Measurements from ENCODE around the gene PRPF31. TPM values are rescaled to one million over a fixed set of nuclear protein-coding genes. Genes with fewer than 3 reads are reported as not detected.

The PRPF31 gene
- total and polyA plus RNA-seq, 2 of the 13 experiments (the other 11 are each of a cell fraction or from before 2014, with no cell fraction given) = 23.8 to 63.8 TPM

GRCh38 chr19:54159352-54160181 lies 44.0 kb downstream of the PRPF31 start, which contains the start of gene LENG1 (continued):
- no peak for TF ChIP-seq PCBP2 (optimal IDR thresholded peaks at IDR 0.05; ENCODE audit: low read depth, low read length, poor library complexity, severe bottlenecking)
- TF ChIP-seq, protein P1, sequence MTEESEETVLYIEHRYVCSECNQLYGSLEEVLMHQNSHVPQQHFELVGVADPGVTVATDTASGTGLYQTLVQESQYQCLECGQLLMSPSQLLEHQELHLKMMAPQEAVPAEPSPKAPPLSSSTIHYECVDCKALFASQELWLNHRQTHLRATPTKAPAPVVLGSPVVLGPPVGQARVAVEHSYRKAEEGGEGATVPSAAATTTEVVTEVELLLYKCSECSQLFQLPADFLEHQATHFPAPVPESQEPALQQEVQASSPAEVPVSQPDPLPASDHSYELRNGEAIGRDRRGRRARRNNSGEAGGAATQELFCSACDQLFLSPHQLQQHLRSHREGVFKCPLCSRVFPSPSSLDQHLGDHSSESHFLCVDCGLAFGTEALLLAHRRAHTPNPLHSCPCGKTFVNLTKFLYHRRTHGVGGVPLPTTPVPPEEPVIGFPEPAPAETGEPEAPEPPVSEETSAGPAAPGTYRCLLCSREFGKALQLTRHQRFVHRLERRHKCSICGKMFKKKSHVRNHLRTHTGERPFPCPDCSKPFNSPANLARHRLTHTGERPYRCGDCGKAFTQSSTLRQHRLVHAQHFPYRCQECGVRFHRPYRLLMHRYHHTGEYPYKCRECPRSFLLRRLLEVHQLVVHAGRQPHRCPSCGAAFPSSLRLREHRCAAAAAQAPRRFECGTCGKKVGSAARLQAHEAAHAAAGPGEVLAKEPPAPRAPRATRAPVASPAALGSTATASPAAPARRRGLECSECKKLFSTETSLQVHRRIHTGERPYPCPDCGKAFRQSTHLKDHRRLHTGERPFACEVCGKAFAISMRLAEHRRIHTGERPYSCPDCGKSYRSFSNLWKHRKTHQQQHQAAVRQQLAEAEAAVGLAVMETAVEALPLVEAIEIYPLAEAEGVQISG (CRISPR knock-in tag; IDR thresholded peaks at IDR 0.05) = peak; percentile 76
- TF ChIP-seq PHF20 (CRISPR knock-in tag; IDR thresholded peaks at IDR 0.05) = peak; percentile 87
- TF ChIP-seq ZNF639 (CRISPR knock-in tag; conservative IDR thresholded peaks at IDR 0.05) = peak; percentile 67; the same call in 1 of the 2 replicates
- TF ChIP-seq NCOA2 (CRISPR knock-in tag; IDR thresholded peaks at IDR 0.05) = peak; percentile 27; the same call in 1 of the 2 replicates
- TF ChIP-seq ARNTL (CRISPR knock-in tag; IDR thresholded peaks at IDR 0.05) = 0 out of 2 replicates have a peak, but pooled peaks have one; percentile 37
- TF ChIP-seq MTF2 (CRISPR knock-in tag; IDR thresholded peaks at IDR 0.05; ENCODE audit: borderline replicate concordance) = peak; percentile 34; the same call in 1 of the 2 replicates
- TF ChIP-seq ZFY (CRISPR knock-in tag; IDR thresholded peaks at IDR 0.05) = peak; percentile 55
- TF ChIP-seq, protein P2, sequence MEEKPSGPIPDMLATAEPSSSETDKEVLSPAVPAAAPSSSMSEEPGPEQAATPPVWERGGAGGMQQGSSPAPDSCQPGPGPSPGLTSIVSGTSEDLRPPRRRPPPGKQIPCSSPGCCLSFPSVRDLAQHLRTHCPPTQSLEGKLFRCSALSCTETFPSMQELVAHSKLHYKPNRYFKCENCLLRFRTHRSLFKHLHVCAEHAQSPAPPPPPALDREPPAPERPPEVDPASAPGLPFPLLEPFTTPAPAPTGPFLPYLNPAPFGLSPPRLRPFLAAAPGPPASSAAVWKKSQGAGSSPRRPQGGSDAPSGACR (CRISPR knock-in tag; IDR thresholded peaks at IDR 0.05) = peak; percentile 45; the same call in 1 of the 2 replicates
- 0 out of 2 replicates have a peak, but pooled peaks have one; percentile 47 for TF ChIP-seq ZNF710 (CRISPR knock-in tag; IDR thresholded peaks at IDR 0.05; ENCODE audit: borderline replicate concordance)
- peak; percentile 72; the same call in 1 of the 2 replicates for TF ChIP-seq KDM2A (CRISPR knock-in tag; IDR thresholded peaks at IDR 0.05; ENCODE audit: borderline replicate concordance, low read depth)
- TF ChIP-seq CEBPZ (IDR thresholded peaks at IDR 0.05; ENCODE audit: low read length) = peak; percentile 79
- peak; percentile 68; the same call in 1 of the 2 replicates for TF ChIP-seq FOXK1 (CRISPR knock-in tag; IDR thresholded peaks at IDR 0.05; ENCODE audit: borderline replicate concordance, low read depth)
- TF ChIP-seq ATF4 (CRISPR knock-in tag; IDR thresholded peaks at IDR 0.05) = no peak
